Measurements from ENCODE around the gene NUDT8.

Gene NUDT8

GRCh38 chr11:67610302-67610868, 19.4 kb downstream of the NUDT8 start:
- Histone ChIP-seq H3K4me3 (ENCODE audit: low read length) (no peak overlapping the region), H3K18ac (ENCODE audit: low read length) (no peak overlapping the region), H3K27me3 (ENCODE audit: insufficient read depth, low read length, poor library complexity) (no peaks in the 10 kb centered on the region), H3K79me2 (ENCODE audit: control insufficient read depth, insufficient read depth, low read length) (peaks cover 2% of the 10 kb centered on the region), H3K23ac (ENCODE audit: low read length) (no peak overlapping the region), H3K79me1 (ENCODE audit: low read length) (peaks cover 7% of the 10 kb centered on the region), H4K5ac (ENCODE audit: low read length) (no peak overlapping the region), H2BK15ac (replicated peaks; ENCODE audit: low read depth) (no peak overlapping the region), H3K9ac (ENCODE audit: low read length) (no peak overlapping the region), H3K27ac (ENCODE audit: low read depth, low read length) (no peak overlapping the region), H2BK120ac (ENCODE audit: low read depth, low read length) (no peak overlapping the region), H3K56ac (ENCODE audit: low read length) (no peak overlapping the region), H4K8ac (ENCODE audit: low read depth, low read length) (no peak overlapping the region), H3K4ac (ENCODE audit: low read depth, low read length) (no peak overlapping the region), H3K36me3 (ENCODE audit: control insufficient read depth, insufficient read depth, low read length) (no peaks in the 10 kb centered on the region), H3K4me2 (ENCODE audit: low read length) (no peak overlapping the region), H2BK5ac (ENCODE audit: low read length) (no peak overlapping the region), H2AK5ac (ENCODE audit: low read length) (no peak overlapping the region), H3K4me1 (ENCODE audit: control insufficient read depth, low read depth, low read length) (peaks cover 4% of the 10 kb centered on the region)
- WGBS (ENCODE audit: extremely low coverage, insufficient coverage, low lambda C conversion rate) = no CpG with 5 or more reads among the region's 15 CpGs
- no peak for DNase-seq

- Histone ChIP-seq H3K4me1 (ENCODE audit: control insufficient read depth, low read depth, low read length) (peaks cover under 1% of the 10 kb centered on the region), H3K79me2 (ENCODE audit: control insufficient read depth, insufficient read depth, low read length) (peaks cover 2% of the 10 kb centered on the region), H3K4me3 (ENCODE audit: low read length) (no peak overlapping the region), H3K56ac (ENCODE audit: low read length) (no peak overlapping the region), H3K4ac (ENCODE audit: low read depth, low read length) (no peak overlapping the region), H3K27ac (ENCODE audit: low read depth, low read length) (no peak overlapping the region), H2BK15ac (replicated peaks; ENCODE audit: low read depth) (no peak overlapping the region), H2BK120ac (ENCODE audit: low read depth, low read length) (no peak overlapping the region), H3K79me1 (ENCODE audit: low read length) (peaks cover 7% of the 10 kb centered on the region), H3K27me3 (ENCODE audit: insufficient read depth, low read length, poor library complexity) (no peaks in the 10 kb centered on the region), H2AK5ac (ENCODE audit: low read length) (no peak overlapping the region), H3K9ac (ENCODE audit: low read length) (no peak overlapping the region), H4K5ac (ENCODE audit: low read length) (no peak overlapping the region), H3K36me3 (ENCODE audit: control insufficient read depth, insufficient read depth, low read length) (no peaks in the 10 kb centered on the region), H4K8ac (ENCODE audit: low read depth, low read length) (no peak overlapping the region), H3K4me2 (ENCODE audit: low read length) (no peak overlapping the region), H3K23ac (ENCODE audit: low read length) (no peak overlapping the region), H3K18ac (ENCODE audit: low read length) (no peak overlapping the region), H2BK5ac (ENCODE audit: low read length) (no peak overlapping the region)
- WGBS (ENCODE audit: extremely low coverage, insufficient coverage, low lambda C conversion rate) = no CpG with 5 or more reads among the region's 10 CpGs
- no peak for DNase-seq
Measured at GRCh38 chr11:67609316-67609715, 20.4 kb downstream of the NUDT8 start.

GRCh38 chr11:67608486-67608885, 21.3 kb downstream of the NUDT8 start:
- no peak overlapping the region for H2BK120ac ChIP-seq (ENCODE audit: low read depth, low read length)
- no peak overlapping the region for H2BK15ac ChIP-seq (replicated peaks; ENCODE audit: low read depth)
- no peaks in the 10 kb centered on the region for H3K4me1 ChIP-seq (ENCODE audit: control insufficient read depth, low read depth, low read length)
- WGBS (ENCODE audit: extremely low coverage, insufficient coverage, low lambda C conversion rate) = no CpG with 5 or more reads among the region's 8 CpGs
- H3K9ac ChIP-seq (ENCODE audit: low read length) = no peak overlapping the region
- no peak for DNase-seq
- H3K4me3 ChIP-seq (ENCODE audit: low read length) = no peak overlapping the region
- H4K5ac ChIP-seq (ENCODE audit: low read length) = no peak overlapping the region
- no peak overlapping the region for H3K23ac ChIP-seq (ENCODE audit: low read length)
- H3K4ac ChIP-seq (ENCODE audit: low read depth, low read length) = no peak overlapping the region
- H3K4me2 ChIP-seq (ENCODE audit: low read length) = no peak overlapping the region
- peaks cover 2% of the 10 kb centered on the region for H3K79me2 ChIP-seq (ENCODE audit: control insufficient read depth, insufficient read depth, low read length)
- H4K8ac ChIP-seq (ENCODE audit: low read depth, low read length) = no peak overlapping the region
- H3K18ac ChIP-seq (ENCODE audit: low read length) = no peak overlapping the region
- no peak overlapping the region for H2AK5ac ChIP-seq (ENCODE audit: low read length)
- no peak overlapping the region for H3K56ac ChIP-seq (ENCODE audit: low read length)
- no peak overlapping the region for H2BK5ac ChIP-seq (ENCODE audit: low read length)
- H3K27ac ChIP-seq (ENCODE audit: low read depth, low read length) = no peak overlapping the region
- no peaks in the 10 kb centered on the region for H3K27me3 ChIP-seq (ENCODE audit: insufficient read depth, low read length, poor library complexity)
- H3K36me3 ChIP-seq (ENCODE audit: control insufficient read depth, insufficient read depth, low read length) = no peaks in the 10 kb centered on the region
- peaks cover 7% of the 10 kb centered on the region for H3K79me1 ChIP-seq (ENCODE audit: low read length)

GRCh38 chr11:67607507-67607906, 22.2 kb downstream of the NUDT8 start:
- H2AK5ac ChIP-seq (ENCODE audit: low read length) = no peak overlapping the region
- DNase-seq = no peak
- H3K79me1 ChIP-seq (ENCODE audit: low read length) = peaks cover 7% of the 10 kb centered on the region
- H2BK120ac ChIP-seq (ENCODE audit: low read depth, low read length) = no peak overlapping the region
- H3K4me3 ChIP-seq (ENCODE audit: low read length) = peak overlapping the region; percentile 90
- peak overlapping the region; percentile 39 for H3K4me2 ChIP-seq (ENCODE audit: low read length)
- no peak overlapping the region for H3K4ac ChIP-seq (ENCODE audit: low read depth, low read length)
- H2BK5ac ChIP-seq (ENCODE audit: low read length) = no peak overlapping the region
- H3K79me2 ChIP-seq (ENCODE audit: control insufficient read depth, insufficient read depth, low read length) = peaks cover 2% of the 10 kb centered on the region
- no peak overlapping the region for H2BK15ac ChIP-seq (replicated peaks; ENCODE audit: low read depth)
- no peaks in the 10 kb centered on the region for H3K27me3 ChIP-seq (ENCODE audit: insufficient read depth, low read length, poor library complexity)
- peak overlapping the region; percentile 81 for H3K56ac ChIP-seq (ENCODE audit: low read length)
- WGBS (ENCODE audit: extremely low coverage, insufficient coverage, low lambda C conversion rate) = no CpG with 5 or more reads among the region's 9 CpGs
- no peak overlapping the region for H4K8ac ChIP-seq (ENCODE audit: low read depth, low read length)
- H3K27ac ChIP-seq (ENCODE audit: low read depth, low read length) = no peak overlapping the region
- peak overlapping the region; percentile 87 for H3K9ac ChIP-seq (ENCODE audit: low read length)
- H4K5ac ChIP-seq (ENCODE audit: low read length) = no peak overlapping the region
- no peak overlapping the region for H3K23ac ChIP-seq (ENCODE audit: low read length)
- no peaks in the 10 kb centered on the region for H3K36me3 ChIP-seq (ENCODE audit: control insufficient read depth, insufficient read depth, low read length)
- no peaks in the 10 kb centered on the region for H3K4me1 ChIP-seq (ENCODE audit: control insufficient read depth, low read depth, low read length)
- H3K18ac ChIP-seq (ENCODE audit: low read length) = no peak overlapping the region

- peak; percentile 98 for DNase-seq
- no peaks in the 10 kb centered on the region for H3K4me1 ChIP-seq (ENCODE audit: control insufficient read depth, low read depth, low read length)
- H3K79me1 ChIP-seq (ENCODE audit: low read length) = peaks cover 7% of the 10 kb centered on the region
- no peak within 1 kb of the TSS for H3K18ac ChIP-seq (ENCODE audit: low read length)
- no peak within 1 kb of the TSS for H3K27ac ChIP-seq (ENCODE audit: low read depth, low read length)
- H3K4me3 ChIP-seq (ENCODE audit: low read length) = peak within 1 kb of the TSS; percentile 90
- H3K4ac ChIP-seq (ENCODE audit: low read depth, low read length) = peak within 1 kb of the TSS; percentile 56
- H3K23ac ChIP-seq (ENCODE audit: low read length) = no peak within 1 kb of the TSS
- peak within 1 kb of the TSS; percentile 87 for H3K9ac ChIP-seq (ENCODE audit: low read length)
- H2BK5ac ChIP-seq (ENCODE audit: low read length) = no peak within 1 kb of the TSS
- no peak within 1 kb of the TSS for H2BK15ac ChIP-seq (replicated peaks; ENCODE audit: low read depth)
- H4K5ac ChIP-seq (ENCODE audit: low read length) = no peak within 1 kb of the TSS
- H3K56ac ChIP-seq (ENCODE audit: low read length) = peak within 1 kb of the TSS; percentile 82
- peaks cover 2% of the 10 kb centered on the region for H3K79me2 ChIP-seq (ENCODE audit: control insufficient read depth, insufficient read depth, low read length)
- no peak within 1 kb of the TSS for H2BK120ac ChIP-seq (ENCODE audit: low read depth, low read length)
- H2AK5ac ChIP-seq (ENCODE audit: low read length) = no peak within 1 kb of the TSS
- WGBS (ENCODE audit: extremely low coverage, insufficient coverage, low lambda C conversion rate) = no CpG with 5 or more reads among the region's 69 CpGs
- H4K8ac ChIP-seq (ENCODE audit: low read depth, low read length) = no peak within 1 kb of the TSS
- H3K36me3 ChIP-seq (ENCODE audit: control insufficient read depth, insufficient read depth, low read length) = no peaks in the 10 kb centered on the region
- peak within 1 kb of the TSS; percentile 90 for H3K4me2 ChIP-seq (ENCODE audit: low read length)
- no peaks in the 10 kb centered on the region for H3K27me3 ChIP-seq (ENCODE audit: insufficient read depth, low read length, poor library complexity)
Measured at GRCh38 chr11:67606492-67607295, 23.0 kb downstream of the NUDT8 start, which contains the start of gene NDUFV1. TSS of gene NDUFV1 (plus strand) at chr11:67606936. CDS start at chr11:67607005, 69 bp downstream.
